Islet of Langerhans (tissue), 1 donor: ENCODE results near the gene IFITM10.

Experiments used
- FAIRE-seq: peaks from one replicate; lab custom pipeline; 2011; peaks lifted over from hg19 to GRCh38; lab: Jason Lieb, UNC

The IFITM10 gene

DNA sequence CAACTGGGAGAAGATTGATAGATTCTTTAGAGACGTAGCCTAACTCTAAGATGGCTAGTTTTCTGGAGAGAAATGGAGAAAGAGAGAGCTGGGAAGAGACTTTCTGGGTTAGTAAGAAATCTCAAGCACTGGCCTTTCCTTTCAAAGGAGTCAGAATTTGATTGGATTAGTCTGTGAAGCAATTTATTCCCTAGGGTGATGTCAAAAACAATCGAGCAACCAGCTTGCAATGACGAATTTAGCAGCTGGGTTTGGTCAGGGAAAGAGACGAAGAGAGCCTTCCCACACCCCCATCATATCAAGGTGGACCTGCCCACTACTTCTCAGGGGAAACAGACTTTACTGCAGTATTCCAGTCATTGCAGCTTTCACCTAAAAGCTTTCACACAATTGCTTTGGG lies 42.6 kb downstream of the IFITM10 start:
- no peak for FAIRE-seq

DNA sequence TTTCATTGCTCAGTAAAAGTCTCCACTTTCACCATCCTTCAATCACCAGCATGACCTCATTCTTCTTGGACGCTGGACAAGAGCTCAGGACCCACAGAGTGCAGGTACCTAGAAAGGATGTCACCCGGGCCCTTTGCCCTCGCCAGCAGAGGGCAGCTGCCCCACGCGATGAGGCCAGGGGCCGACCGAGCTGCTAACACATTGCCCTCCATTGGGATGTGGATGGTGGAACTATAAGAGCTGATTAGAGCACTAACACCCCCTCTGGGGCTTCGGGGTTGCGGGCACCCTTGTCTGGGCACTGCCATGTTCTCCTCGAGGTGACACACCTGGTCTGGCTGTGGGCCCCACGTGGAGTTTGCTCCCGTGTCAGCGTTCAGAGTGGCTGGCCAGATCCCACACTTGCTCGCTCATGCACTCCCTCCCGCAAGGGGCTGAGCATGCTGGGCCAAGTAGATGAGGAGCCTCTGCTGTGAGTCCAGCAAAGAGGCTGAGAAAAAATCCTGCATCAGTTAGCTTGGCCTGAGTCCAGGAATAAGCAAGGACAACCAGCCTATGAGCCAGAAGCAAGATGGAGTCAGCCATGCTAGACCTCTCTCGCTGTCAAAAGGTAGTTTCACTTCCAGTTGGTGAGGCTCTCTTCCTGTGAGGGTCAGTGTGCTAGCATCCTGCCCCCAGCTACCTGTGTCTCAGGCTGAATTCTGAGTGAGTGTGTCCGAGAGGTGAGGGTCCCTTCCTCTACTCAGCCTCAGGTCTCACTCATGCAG lies 43.6 kb downstream of the IFITM10 start:
- no peak for FAIRE-seq

DNA sequence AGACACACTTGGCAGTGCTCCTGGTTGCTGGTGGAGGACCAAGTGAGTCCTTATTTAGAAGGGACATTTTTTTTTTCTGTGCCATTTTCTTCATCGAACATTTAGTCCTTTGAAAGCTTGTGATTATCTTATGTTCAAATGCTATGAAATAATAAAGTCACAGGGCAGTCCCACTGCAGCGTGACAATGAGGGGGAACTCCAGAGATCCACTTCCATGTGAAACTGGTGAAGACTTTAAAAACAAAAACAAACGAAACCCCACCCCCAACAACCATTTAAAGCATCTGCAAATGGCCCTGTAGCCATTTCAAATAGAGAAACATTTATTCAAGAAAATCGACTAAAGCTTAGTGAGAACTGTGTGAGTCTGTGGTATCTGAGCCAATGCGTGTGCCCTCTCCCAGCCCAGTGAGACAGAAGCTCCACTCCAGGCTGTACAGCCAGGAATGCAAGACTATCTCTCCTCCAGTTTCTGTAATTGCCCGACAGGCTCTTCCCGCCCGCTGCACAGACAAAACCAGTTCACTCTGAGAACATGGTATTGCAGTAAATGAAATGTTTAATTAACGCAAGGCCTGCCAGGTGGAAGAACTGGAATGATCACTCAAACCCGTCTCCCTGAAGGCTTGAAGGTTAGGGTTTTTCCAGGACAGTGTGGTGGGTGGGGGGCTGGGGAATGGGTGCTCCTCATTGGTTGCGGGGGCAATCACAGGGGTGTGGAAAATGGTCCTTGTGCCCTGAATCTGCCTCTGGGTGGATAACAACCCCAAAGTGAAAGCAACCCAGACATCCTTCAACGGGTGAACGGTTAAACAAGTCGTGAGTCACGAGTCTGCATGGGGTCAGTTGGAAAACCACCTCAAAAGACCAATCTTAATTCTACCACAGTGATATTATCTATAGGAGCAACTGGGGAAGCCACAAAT lies 45.0 kb downstream of the IFITM10 start:
- FAIRE-seq: no peak

DNA sequence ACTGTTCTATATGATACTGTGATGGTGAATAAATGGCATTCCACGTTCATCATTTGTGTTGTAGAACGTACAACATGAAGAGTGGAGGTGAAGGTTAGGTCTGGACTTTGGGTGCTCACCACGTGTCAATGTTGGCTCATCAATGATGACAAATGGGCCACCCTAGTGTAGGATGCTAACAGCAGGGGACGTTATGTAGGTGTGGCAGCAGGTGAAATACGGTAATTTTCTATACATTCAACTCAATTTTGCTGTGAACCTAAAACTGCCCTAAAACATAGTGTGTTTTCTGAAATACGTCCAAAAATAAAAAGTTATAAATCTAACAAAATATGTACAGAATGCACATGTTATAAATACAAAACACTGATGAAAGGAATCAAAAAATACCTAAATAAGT lies 47.2 kb downstream of the IFITM10 start:
- no peak for FAIRE-seq

DNA sequence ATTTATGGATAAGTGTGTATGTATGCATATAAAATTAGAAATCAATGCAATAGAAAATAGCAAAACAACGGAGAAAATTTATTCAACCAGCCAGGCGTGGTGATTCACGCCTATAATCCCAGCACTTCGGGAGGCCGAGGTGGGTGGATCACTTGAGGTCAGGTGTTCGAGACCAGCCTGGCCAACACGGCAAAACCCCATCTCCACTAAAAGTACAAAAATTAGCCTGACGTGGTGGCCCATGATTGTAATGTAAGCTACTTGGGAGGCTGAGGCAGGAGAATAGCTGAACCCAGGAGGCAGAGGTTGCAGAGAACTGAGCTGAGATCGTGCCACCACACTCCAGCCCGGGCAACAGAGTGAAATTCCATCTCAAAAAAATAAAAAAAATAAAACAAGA lies 47.9 kb downstream of the IFITM10 start:
- no peak for FAIRE-seq

DNA sequence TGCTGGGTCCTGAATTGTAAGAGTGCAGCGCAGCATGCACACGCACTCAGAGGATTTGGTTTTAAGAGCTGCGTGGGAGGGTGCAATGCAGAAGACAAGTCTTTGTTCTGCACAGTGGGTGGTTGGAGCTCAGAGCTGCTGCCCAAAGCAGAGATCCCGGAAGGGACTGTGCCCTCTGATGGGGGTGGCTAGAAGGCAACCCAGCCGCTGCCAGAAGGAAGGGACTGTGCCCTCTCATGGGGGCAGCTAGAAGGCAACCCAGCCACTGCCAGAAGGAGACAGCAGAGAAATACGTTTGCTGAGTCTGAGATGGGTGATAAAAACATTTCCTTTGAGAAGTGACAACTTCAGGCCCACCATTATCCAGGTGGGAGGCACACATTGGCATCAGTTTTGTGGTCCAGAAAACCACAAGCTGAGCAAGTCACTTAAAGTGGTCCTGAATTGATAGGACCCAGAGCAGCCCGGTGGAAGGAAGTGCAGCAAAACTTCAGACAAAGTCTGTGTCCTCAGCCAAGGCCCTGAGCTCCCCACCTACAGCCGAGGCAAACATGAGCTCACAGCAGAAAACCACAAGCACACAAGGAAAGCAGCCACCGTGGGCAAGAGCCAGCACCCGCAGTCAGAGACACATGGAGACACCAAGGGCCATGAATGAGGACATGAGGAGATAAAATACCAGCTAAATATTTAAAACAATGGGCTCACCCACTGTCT lies 49.1 kb downstream of the IFITM10 start:
- no peak for FAIRE-seq

DNA sequence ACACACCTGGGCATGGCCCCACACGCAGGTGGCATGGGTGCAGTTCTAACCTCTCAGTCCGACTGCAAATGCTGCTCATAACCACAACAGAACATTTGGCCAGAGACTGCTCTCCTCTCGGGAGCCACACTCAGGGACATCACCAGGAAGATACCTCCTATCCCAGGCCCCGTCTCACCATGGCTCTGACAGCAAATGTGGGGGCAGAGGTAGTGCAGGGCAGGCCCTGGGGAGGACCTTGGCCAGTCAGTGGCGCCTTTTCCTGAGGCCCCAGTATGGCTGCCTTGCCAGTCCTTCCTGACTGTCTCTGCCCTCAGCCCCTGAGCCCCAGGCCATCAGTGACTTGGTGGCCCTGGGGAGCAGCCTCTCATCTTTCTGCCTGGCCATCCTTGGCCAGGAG lies 50.6 kb downstream of the IFITM10 start:
- FAIRE-seq: no peak

DNA sequence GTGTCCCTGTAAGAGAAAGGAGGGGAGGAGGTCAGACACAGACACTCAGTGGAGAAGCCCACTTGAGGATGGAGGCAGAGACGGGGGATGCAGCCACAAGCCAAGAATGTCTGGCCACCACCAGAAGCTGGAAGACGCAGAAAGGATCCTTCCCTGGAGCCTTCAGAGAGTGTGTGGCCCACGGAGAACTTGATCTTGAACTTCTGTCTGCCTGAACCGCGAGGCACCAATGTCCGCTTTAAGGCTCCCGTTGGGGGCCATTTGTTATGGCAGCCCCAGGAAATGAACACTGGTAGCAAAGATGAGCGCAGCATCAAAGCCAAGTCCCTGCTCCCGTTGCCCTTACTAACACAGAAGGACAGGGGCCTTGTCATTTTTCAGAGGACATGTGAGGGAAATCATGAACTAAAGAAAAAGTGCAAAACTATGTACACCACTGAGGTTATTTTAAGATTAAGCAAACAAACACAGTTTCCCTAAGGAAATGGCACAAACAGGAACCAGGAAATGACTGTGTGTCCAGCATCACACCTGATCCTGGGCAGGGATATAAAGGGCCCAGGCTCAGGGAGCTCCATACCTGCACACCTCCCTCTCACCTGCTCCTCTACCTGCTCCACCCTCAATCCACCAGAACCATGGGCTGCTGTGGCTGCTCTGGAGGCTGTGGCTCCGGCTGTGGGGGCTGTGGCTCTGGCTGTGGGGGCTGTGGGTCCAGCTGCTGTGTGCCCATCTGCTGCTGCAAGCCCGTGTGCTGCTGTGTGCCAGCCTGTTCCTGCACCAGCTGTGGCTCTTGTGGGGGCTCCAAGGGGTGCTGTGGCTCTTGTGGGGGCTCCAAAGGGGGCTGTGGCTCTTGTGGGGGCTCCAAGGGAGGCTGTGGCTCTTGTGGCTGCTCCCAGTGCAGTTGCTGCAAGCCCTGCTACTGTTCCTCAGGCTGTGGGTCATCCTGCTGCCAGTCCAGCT lies 53.5 kb downstream of the IFITM10 start, which contains the start of gene KRTAP5-6:
KRTAP5-6 (plus strand) TSS at position 588 of the 963 bp plus-strand sequence; CDS start at position 639, 51 bp downstream.
- no peak for FAIRE-seq

DNA sequence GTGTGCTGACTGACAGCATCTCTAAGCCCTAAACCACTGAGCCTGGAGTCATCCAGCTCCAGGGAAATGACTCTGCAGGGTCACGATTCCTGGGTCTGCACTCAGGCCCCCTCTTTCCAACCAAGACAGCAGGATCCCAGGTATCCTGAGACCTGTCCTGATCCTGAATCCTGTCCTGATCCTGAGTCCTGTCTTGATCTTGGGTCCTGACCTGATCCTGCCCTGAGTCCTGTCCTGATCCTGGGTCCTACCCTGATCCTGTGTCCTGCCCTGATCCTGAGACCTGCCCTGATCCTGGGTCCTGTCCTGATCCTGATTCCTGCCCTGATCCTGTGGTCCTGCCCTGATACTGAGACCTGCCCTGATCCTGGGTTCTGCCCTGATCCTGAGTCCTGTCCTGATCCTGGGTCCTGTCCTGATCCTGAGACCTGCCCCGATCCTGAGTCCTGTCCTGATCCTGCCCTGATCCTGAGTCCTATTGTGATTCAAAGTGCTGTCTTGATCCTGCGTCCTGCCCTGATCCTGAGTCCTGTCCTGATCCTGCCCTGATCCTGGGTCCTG lies 54.8 kb downstream of the IFITM10 start:
- no peak for FAIRE-seq

DNA sequence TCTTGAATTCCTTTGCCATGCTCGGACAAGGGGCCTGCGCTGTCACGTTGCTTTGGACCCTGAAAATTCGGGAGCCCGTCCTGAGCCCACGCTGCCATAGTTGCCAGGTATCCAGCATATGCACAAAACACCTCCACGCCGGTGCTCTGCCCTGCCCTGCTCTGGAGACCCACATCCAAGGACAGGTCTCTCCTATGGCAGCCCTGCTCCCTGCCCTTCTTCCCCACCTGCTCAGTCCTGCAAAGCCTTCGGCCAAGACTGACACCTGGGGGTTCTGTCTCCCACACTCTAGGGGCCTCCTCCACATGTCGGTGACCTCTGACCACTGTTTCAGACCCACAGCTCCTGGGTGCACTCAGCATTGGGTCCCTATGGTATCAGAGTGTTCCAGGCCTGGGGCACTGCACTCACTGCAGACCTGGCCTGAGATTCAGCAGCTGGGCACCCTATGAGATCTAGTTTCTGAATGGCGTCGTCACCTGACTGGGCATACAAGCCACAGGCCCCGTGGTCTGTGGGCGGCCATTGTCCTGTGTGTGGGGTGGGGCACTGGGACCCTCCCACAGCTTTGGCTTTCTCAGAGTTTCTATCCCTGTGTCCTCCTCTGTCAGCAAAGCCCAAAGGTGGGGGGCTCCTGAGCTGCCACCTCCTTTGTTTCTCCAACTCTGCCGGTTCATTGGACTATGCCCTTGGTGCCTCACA lies 55.4 kb downstream of the IFITM10 start:
- no peak for FAIRE-seq

DNA sequence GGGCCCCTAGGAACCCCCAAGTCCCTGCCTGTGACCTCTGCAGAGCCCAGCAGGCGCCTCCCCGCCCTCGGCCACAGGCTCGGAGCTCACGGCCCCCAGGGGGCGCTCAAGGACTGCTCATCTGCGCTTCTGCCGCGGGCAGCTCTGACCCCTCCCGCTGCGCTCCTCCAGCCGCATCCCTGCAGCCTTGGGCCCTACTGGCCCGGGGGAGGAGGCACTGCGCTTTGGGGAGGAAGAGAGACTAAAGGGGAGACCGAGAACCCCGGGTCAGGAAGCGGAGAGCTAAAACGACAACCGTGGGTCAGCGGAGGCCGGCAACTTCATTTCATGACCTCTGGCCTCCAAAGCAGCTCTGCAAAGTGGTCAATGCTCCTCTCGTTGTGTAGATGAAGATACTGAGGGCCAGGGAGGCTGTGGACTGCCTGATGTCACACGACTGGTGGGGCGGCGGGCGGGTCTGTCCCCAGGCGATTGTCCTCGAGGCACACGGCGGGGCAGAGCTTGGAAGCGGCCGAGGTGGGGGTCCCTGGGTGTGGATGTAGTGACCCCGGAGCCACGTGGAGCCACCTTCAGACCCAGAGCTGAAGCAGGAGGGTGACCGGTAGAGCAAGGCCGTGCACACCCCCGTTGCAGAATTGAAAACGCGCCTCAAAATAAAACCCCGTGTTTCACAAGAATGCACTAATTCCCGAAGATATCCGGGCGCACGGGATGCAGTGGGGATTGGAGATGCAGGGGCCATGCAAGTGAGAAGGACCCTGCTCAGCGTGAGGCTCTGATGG lies 56.1 kb downstream of the IFITM10 start:
- FAIRE-seq: no peak

DNA sequence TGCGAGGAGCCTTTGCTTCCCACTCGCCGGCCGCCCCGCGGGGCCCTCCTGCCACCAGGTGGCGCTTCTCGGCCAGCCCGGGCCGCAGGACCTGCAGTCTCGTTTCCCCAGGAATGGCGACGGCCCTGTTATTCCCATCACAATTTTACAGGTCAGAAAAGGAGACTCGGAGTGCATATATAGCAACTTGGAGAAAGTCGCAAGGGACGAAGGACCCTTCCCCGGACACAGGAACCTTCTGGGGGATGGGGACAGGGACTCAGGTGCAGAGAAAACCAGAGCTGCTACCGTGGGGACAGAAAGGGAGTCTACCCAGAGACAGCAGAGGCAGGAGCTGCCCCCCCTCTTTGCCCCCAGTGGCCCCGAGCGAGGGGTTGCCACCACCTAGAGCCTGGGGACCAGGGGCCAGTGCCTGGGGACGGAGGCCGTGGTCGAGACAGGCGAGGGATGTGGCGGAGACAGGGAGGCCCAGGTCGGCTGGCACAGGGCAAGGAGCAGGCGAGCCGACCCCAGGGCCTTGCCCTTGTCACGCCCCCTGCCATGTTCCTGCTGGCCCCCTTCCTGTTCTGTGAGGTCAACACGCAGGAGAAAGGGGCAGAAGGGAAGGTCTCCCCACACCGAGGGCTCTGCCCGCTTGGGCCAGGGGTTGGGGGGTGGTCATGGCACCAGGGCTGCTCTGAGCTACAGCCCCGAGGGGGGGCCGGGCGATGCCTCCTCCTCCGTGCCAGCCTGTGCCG lies 56.9 kb downstream of the IFITM10 start:
- no peak for FAIRE-seq

DNA sequence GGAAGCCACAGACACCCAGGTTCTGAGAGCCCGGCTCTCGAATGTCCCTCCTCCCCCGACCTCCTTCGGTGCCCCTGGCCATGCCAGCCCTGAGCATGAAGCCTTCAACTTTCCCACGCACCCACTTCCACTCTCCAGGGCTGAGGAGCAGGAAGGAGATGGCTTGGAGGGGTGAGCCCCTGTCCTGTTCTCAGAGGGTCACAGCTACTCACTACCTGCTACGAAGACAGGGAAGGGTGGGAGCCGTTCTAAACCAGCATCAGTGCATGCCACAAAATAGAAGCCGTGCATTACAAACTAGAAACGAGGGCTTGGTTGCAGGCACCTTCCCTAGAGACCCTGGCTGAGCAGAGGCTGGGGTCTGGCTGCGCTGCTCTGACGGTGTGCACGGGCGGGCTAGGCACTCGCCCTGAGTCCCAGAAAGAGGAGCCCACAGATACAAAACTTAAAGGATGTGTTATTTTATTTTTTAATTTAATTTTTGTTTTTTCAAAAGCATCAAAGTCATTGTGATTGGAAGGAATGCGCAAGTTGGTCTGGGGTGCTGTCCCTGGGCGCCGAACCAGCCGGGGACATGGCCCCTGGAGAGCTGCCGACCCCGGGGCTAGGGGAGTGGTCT lies 57.6 kb downstream of the IFITM10 start:
- FAIRE-seq: no peak

DNA sequence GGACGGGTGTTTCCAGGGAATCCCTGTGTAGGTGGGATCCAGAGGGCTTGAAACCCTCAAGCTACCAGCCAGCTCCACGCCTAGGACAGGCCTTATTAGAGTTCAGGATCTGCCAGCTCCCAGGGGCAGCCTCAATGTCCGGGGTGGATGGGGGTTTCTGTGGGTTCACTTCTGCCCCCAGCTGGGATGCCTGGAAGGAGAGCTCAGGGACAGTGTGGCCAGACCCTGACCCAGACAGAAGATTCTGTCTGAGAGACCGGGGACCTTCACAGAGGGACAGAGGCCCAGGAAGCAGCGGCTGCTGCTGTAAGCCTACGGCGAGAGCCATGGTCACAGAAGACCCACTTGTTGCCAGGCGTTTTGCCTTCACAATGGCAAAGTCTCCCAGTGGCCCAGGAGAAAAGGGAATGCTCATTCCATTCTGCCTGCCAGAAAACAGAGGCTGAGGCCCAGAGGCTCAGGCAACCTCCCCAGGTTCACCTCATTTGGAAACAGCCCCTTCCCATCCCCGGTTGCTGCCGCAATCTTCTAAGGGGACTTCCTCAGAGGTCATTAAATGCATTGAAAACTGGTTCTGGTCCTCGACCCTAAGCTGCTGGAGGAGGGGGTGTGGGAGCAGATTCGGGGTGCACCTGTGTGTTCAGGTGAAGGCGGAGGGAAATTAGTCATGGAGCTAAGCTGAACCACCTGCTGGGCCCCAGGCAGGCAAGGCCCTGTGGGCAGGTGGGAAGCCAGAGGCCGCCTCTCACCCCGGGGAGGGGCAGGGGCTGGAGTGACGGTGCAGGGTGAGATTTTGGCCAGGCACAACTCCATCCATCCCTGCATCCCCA lies 58.3 kb downstream of the IFITM10 start:
- FAIRE-seq: no peak

DNA sequence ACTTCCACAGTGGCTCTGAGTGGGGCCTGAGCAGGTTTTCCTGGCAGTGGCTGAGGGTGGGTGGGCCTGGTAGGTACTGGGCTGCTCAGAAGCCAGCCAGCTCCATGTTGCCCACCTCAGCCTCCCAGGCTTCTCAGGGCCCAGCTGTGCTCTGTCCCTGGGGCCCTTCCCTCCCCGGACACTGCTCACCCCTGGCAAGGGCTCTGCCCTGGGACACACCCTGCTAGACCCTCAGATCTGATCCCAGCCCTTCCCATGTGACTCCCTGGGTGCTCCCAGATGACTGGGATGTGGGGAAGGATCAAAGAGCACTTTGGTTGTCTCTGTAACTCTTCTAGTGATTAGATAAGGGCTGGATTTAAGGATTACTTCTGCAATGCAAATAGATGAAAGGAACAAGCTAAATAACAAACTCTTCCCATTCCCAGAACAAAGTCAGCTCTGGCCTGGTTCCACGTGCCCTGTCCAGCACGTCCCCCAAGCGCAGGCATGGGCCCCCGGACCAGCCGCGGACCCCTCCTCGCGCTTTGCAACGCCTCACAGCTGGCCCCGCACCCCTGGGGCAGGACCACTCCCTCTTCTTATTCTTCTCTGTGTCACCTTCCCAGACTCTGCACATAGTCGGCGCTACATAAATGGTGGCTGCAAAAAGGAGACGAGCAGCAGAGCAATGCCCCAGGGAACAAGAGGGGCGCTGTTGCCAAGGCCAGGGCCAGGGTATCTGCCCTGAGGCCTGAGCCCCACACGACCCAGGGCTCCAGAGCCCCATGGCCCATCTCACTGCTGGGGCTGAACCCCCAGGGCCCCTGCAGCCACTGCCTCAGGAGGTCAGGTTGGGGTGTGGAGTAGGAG lies 59.1 kb downstream of the IFITM10 start:
- no peak for FAIRE-seq

DNA sequence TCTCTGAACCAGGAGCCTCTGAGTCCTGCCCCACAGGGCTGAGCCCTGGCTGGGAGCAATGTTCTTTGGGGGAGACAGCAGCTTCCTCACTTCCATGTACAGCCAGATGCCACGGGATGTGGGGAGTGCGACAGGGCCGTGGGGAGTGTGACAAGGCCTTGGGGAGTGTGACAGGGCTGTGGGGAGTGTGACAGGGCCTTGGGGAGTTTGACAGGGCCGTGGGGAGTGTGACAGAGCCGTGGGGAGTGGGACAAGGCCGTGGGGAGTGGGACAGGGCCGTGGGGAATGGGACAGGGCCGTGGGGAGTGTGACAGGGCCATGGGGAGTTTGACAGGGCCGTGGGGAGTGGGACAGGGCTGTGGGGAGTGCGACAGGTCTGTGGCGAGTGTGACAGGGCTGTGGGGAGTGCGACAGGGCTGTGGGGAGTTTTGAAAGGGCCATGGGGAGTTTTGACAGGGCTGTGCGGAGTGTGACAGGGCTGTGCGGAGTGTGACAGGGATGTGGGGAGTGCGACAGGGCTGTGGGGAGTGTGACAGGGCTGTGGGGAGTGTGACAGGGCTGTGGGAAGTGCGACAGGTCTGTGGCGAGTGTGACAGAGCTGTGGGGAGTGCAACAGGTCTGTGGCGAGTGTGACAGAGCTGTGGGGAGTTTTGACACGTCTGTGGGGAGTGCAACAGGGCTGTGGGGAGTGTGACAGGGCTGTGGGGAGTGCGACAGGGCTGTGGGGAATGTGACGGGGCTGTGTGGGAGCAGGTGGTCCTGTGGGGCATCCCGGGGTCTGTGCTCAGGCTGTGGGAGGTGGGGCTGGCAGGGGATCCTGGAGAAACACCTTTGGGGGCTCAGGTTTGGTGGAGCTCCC lies 60.0 kb downstream of the IFITM10 start:
- no peak for FAIRE-seq
